HG03469 (cell line): Measurements from ENCODE around the gene SLX4IP.

Source experiments
- ATAC-seq: cut with Tn5 transposase; IDR thresholded peaks from one replicate; pipeline ENCODE4 v1.9.1; 2021; ENCODE audit warnings: mild to moderate bottlenecking, moderate library complexity, moderate number of reproducible peaks; ENCODE audit not compliant: unreplicated experiment

Gene SLX4IP

GRCh38 chr20:10658876-10659632 lies 223.9 kb downstream of the SLX4IP start:
- no peak for ATAC-seq

DNA sequence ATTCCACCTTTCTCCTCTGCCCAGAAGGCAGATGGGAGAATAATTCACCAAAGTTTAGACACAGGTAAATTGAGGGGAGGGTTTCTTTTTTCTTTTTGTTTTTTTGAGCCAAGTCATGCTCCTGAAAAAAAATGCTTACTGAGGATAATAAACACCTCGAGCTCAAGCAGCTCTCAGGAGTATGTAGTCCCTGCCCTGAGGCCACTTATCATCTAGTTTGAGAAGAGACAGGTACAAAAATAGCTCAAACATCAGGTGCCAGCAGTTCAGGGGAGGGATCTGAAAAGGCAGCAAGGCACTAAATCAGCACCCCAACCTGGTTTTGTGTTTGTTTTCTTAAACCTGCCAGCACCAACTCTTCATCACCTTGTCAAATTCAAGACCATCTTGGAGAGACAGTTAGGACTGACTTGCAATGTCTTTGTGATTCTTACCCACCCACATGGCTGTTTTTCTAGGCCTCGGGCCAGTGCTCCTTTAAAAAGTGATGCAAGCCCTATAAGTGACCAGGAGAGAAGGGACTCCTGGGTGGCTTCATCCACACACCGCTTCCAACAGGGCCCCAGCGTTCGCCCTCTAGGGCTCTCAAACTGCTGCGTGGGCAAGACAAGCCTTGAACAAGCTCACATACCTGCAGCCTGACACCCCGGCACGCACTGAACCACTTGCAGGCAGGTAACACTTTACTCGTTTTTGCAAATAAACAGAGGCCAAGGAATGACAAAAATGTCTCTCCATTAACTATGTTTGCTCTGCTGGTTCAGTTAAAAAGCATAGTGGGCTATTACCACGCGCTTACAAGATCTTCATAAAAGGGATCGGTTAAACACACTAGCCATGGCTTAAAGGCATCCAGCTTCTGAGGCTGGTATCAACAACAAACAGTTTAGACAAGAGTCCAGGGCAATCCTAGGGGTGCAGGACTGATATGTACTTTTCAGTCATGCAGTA lies 224.8 kb downstream of the SLX4IP start:
- ATAC-seq: no peak

DNA sequence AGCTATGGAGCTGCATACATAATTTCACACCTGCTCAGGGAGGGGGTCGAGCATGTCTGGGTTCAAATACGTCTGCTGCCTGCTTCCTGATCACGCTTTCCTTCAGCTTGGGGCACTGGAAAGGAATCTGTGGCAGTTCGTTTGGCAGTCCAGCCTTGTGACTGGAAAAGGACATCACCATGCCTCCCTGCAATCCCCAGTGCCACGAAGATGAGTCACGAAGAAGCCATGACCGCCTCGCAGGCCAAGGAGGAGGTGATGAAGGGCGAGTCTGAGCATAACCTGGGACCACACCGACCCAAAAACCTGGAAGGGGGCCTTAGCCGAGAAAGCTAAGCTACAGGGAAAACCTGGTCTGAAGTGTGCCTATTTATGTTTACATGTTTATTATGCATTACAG lies 225.6 kb downstream of the SLX4IP start:
- no peak for ATAC-seq

DNA sequence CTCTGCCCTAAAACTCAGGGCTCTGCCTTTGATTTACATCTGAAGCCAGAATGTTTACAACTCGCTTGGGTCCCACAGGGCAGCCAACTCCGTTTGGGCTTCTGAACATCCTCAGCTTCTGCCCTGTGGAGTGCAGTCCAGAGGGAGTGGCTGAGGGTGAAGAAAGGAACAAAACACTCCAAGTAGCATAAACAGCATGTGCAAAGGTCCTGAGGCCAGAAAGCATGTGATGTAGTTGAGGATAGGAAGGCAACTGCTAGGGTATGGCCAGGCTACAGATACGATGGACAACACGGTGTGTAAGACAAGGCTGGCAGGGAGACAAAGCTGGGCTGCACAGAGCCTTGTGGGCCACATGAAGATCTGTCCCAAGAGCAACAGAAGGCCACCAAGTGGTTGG lies 226.2 kb downstream of the SLX4IP start:
- no peak for ATAC-seq

GRCh38 chr20:10662151-10662550 lies 227.0 kb downstream of the SLX4IP start:
- no peak for ATAC-seq

GRCh38 chr20:10662661-10663458 lies 227.8 kb downstream of the SLX4IP start:
- ATAC-seq: no peak

DNA sequence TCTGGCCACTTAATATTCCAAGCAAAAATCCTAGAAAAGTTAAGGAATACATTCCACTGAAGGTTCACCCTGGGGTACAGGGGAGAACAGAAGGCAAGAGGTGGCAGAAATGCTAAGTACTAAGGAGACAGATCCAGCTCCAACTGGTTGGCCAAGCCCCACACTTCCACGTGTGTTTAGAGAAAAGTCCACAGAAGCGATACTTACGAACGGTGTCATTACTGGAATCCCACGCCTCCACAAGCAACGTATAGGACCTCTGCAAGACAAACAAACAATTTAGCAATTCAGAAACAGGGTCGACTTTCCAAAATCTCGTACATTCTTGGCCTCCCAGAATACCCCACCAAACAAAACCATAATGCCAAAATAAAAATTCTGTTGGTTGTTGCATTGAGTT lies 228.7 kb downstream of the SLX4IP start:
- ATAC-seq: no peak

GRCh38 chr20:10665027-10665561 lies 230.0 kb downstream of the SLX4IP start:
- no peak for ATAC-seq

DNA sequence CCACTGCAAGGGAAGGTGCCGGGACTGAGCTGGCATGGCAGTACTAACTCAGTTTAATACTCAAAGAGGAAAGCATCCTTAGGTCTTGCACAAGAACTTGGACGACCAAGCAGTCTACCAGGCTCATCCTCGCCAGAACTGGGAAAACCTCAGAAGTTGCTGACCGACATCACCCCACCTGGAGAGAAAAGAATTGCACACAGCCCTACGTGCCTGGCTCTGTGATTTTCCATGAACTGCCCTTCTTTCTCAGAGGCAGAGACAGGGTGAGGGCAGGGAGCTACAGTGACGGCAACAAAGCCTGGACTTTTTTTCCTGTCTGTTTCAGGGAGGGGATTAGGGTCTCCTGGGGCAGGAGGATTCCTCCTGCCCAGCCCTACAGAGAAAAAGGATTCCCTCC lies 230.7 kb downstream of the SLX4IP start:
- no peak for ATAC-seq

DNA sequence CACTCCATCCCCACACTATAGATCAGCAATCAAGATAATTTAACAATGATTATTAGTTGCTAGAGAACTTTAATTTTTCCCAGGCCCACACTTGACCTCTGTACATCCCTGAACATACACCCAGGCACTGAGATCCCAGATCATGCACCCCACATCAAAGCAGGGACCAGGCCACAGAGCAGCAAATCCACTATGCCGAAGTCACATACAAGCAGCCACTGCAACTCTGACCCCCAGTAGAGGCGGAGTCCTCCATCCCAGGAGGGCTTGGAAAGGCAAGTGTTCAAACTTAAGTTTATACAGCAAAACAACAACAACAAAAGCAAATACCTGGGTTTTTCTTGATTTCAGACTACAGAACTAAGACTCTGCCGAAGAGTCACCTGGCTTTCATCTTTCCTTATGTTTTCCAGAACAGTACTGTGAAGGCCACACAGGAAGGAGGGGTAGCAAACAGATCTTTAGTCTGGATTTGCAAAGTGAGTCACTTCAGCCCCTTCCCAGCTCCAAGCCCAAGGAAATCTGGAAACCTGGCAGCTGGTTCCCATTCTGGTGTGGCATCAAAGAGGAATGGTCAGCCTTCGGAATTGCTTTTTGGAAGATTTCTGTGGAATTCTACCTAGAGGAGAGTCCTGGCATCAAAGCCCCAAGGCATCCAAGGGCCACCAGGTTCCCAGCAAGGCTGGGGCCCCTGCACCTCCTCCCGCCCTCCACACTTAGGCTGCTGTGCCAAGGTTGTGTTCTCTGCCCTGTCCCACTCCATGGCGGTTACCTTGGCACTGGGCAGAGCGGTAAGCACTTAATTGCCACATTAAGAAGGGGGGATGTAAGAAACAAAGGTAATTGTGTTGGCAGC lies 231.3 kb downstream of the SLX4IP start:
- ATAC-seq: no peak

- ATAC-seq: no peak
Observed at GRCh38 chr20:10667077-10667401, 231.9 kb downstream of the SLX4IP start.

- no peak for ATAC-seq
Observed at GRCh38 chr20:10667560-10668167, 232.6 kb downstream of the SLX4IP start.

DNA sequence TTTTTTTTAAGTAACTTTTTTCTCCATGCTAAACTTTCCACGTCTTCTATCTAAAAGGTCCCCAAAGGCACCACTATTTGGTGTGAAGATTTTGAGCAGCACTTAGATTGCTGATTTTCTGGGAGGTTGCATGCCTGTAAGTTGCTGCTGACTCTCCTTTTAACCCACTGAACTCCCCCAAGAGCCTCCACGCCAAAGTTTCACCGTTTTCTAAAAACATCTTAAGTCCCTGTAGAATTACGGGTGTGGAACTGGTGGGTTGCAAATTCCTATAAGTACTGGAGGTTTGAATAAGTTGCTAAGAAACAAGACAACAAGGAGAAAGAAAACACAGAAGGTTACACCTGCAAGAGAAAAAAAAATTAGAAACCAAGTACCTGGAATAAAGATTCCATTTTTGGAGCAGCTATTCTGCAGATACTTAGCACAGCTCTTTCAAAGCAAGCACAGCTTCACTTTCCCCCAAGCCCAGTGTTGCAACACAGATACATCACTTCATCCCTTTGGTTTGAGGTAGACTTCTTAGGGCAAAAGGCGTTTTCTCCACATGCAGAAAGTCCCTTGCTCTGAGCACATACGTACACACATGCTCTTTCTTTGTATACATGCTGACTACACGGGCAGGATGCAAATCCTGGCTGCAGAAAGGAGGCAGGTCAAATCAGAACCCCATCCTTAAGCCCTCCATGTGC lies 233.7 kb downstream of the SLX4IP start:
- ATAC-seq: no peak

GRCh38 chr20:10669843-10670446 lies 234.8 kb downstream of the SLX4IP start:
- ATAC-seq: no peak

- ATAC-seq: peak; percentile 27
Observed at GRCh38 chr20:10670501-10671220, 235.6 kb downstream of the SLX4IP start.

- ATAC-seq: peak; percentile 24
Observed at GRCh38 chr20:10671221-10671918, 236.3 kb downstream of the SLX4IP start.

- ATAC-seq: no peak
Observed at GRCh38 chr20:10671919-10672623, 237.0 kb downstream of the SLX4IP start.
